Ishikawa (cell line): ENCODE data around the gene RAP1GAP.

Experiments
- CEBPB ChIP-seq: IDR thresholded peaks from 2 replicates; pipeline ENCODE4 v1.6.1; 2012
- CREB1 ChIP-seq: IDR thresholded peaks from 2 replicates; pipeline ENCODE4 v1.6.1; 2012; ENCODE audit warnings: low read depth
- EGR1 ChIP-seq: IDR thresholded peaks from 2 replicates; pipeline ENCODE4 v1.6.1; 2012
- EP300 ChIP-seq: IDR thresholded peaks from 2 replicates; pipeline ENCODE4 v1.6.1; 2012; ENCODE audit warnings: borderline replicate concordance
- FOXM1 ChIP-seq: IDR thresholded peaks from 2 replicates; pipeline ENCODE4 v1.6.1; 2012; ENCODE audit warnings: low read depth, borderline replicate concordance
- NFIC ChIP-seq: IDR thresholded peaks from 2 replicates; pipeline ENCODE4 v1.6.1; 2012
- TAF1 ChIP-seq: IDR thresholded peaks from 2 replicates; pipeline ENCODE4 v1.6.1; 2012; ENCODE audit warnings: low read depth, mild to moderate bottlenecking
- TCF12 ChIP-seq: IDR thresholded peaks from 2 replicates; pipeline ENCODE4 v1.6.1; 2012; ENCODE audit warnings: low read depth
- TEAD4 ChIP-seq: IDR thresholded peaks from 2 replicates; pipeline ENCODE4 v1.6.1; 2012
- YY1 ChIP-seq: IDR thresholded peaks from 2 replicates; pipeline ENCODE4 v1.6.1; 2012; ENCODE audit warnings: low read depth
- ZBTB7A ChIP-seq: IDR thresholded peaks from 2 replicates; pipeline ENCODE4 v1.6.1; 2012; ENCODE audit warnings: low read depth
- TF ChIP-seq, protein P1 (sequence below): IDR thresholded peaks from 2 replicates; pipeline ENCODE4 v1.6.1; 2012
- TF ChIP-seq, protein P2 (sequence below): IDR thresholded peaks from 2 replicates; pipeline ENCODE4 v1.6.1; 2012
- TF ChIP-seq, protein P3 (sequence below): IDR thresholded peaks from 2 replicates; pipeline ENCODE4 v1.6.1; 2012; ENCODE audit warnings: low read depth, mild to moderate bottlenecking

RAP1GAP gene

DNA sequence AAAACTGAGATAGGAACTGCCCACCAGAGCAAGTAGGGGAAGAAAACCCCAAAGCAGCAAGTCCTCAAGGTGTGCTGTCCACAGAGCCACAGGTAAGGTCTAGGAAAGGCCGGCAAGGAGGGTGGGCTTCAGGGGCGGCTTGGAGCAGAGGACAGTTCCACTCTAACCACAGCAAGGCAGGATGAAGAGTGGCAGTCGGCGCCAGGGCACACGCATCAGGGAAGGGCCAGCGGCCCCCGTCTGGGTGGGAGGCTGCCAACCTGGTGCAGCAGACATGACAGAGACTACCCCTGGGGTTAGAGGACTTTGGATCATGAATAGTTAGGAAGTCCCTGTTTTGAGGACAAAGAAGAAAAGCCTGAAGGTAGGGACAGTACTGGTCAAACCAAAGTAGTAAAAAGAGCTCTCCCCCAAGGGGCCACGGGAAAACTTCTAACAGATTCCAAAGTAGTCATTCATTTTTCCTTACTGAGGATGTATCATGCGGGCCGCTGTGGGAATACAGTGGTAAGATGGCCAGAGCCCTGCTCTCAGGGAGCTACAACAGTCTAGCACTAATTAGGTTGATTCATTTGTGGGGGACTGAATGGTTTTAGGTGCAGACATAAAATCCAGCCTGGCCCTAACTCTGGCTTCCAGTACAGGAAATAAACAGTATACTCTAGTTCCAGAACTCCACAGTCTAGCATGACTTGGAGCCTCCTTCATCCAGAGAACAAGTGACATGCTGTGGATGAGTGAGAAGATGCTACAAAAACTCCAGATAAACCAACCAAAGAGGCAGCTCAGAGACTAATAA, 3.5 kb upstream of the RAP1GAP start:
- TF ChIP-seq TCF12 (no peak), FOXM1 (no peak), TEAD4 (no peak), CREB1 (no peak), TAF1 (no peak)
- TF ChIP-seq, protein P1, sequence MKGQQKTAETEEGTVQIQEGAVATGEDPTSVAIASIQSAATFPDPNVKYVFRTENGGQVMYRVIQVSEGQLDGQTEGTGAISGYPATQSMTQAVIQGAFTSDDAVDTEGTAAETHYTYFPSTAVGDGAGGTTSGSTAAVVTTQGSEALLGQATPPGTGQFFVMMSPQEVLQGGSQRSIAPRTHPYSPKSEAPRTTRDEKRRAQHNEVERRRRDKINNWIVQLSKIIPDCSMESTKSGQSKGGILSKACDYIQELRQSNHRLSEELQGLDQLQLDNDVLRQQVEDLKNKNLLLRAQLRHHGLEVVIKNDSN = no peak

DNA sequence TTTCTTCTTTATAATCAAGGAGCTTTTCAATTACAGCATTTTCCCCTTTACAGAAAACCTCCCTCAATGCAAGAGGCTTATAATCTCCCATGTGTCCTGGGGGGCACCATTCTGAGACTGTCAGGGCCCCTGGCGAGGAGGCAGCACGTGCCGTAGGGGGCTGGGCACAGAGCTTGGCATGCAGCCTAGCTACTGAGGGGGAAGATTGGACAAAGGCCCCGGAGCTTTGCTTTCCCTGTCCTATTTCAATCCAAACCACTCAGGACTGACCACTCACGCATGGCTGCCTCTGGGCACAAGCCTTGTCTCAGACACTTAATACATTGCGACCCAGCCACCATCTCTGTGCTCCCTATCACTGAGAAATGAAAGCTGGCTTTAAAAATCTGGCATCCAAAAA, 2.8 kb upstream of the RAP1GAP start:
- TF ChIP-seq, protein P1 = 0 out of 2 replicates have a peak, but pooled peaks have one; percentile 43
- TF ChIP-seq CEBPB (no peak), CREB1 (no peak), NFIC (peak; percentile 74)
- TF ChIP-seq, protein P2, sequence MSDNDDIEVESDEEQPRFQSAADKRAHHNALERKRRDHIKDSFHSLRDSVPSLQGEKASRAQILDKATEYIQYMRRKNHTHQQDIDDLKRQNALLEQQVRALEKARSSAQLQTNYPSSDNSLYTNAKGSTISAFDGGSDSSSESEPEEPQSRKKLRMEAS = peak; percentile 69
- TF ChIP-seq, protein P3, sequence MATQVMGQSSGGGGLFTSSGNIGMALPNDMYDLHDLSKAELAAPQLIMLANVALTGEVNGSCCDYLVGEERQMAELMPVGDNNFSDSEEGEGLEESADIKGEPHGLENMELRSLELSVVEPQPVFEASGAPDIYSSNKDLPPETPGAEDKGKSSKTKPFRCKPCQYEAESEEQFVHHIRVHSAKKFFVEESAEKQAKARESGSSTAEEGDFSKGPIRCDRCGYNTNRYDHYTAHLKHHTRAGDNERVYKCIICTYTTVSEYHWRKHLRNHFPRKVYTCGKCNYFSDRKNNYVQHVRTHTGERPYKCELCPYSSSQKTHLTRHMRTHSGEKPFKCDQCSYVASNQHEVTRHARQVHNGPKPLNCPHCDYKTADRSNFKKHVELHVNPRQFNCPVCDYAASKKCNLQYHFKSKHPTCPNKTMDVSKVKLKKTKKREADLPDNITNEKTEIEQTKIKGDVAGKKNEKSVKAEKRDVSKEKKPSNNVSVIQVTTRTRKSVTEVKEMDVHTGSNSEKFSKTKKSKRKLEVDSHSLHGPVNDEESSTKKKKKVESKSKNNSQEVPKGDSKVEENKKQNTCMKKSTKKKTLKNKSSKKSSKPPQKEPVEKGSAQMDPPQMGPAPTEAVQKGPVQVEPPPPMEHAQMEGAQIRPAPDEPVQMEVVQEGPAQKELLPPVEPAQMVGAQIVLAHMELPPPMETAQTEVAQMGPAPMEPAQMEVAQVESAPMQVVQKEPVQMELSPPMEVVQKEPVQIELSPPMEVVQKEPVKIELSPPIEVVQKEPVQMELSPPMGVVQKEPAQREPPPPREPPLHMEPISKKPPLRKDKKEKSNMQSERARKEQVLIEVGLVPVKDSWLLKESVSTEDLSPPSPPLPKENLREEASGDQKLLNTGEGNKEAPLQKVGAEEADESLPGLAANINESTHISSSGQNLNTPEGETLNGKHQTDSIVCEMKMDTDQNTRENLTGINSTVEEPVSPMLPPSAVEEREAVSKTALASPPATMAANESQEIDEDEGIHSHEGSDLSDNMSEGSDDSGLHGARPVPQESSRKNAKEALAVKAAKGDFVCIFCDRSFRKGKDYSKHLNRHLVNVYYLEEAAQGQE = no peak

DNA sequence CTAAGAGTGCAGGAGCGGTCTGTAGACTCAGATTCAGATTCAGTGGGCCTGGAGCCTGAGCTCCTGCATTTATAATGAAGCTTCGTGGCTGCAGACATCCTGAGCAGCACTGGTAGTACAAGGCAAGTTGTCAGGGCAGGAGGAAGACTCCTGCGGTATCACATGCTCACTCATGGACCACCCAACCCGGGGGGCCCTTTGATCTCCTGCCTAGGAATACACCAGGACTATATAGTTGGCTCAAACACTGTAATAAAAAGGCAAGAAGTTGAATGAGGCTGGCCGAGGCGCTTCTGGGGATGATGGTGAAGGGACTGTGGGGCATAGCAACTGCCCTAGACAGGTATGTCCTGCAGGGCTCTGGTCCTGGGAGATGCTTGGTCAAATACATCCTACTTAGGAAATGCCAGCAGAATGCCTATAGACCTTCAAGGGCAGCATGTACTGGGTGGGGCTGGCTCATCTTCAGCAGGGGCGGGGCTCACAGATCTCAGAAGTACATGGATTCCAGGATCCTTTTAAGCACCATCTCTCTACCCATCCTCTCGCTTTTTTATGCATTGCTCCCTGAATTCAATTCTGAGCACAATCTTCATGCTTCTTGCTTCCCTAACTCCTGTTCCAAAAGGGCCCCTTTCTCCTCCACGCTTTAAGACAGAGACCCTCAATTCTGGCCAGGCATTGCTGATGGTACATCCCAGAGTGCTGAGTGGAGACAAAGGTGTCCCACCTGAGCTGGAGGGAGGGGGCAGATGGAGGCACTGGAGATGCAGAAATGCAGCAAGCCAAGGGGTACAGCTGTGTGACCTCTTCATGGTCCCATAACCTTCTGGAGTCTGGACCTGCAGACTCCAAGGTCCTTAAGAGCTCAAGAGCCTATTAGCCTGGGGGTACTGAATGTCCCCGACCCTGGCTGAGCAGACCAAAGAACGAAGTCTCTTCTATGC, 2.1 kb upstream of the RAP1GAP start:
- TF ChIP-seq, protein P2 = no peak
- no peak for TF ChIP-seq EP300
- TF ChIP-seq CEBPB = no peak
- TF ChIP-seq, protein P1 = no peak
- TF ChIP-seq ZBTB7A = no peak
- TF ChIP-seq EGR1 = no peak
- TF ChIP-seq TCF12 = no peak
- TF ChIP-seq, protein P3 = no peak
- no peak for TF ChIP-seq TAF1

DNA sequence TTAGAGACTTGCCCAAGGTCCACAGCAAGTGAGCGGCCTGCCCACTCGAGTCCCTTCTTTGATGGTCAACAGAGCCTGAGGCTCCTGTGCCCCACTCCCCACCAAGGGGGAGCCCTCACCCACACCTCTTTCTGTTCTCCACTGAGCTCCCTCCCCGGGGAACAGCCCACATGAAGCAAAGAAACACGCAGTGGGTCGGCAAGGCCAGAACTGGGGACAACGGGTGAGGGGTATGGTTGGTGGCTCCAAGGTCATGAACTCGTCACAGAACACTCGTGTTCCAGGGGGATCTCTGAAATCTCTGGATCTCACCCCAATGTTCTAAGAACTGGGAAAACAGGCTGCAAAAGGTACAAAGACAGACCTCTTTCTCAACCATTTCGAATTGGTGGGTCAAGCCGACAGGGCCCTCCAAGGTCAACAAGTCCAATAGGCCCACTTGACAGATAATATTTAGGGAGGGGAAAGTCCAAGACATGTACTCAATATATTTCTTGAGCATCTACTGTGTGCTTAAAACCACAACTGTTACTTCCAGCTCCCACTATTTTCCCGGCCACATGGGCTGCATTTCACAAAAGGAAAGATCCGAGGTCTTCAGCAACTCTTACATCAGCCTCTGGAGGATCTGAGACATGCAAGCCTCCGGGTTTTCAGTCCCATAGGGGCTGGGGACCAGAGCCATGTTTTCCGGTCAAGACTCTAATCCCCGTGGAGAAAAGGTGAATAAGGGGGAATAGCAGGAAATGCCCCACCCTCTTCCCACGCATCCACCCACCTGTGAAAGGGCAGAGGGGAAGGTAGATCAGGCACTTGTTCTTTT, 1.1 kb upstream of the RAP1GAP start:
- TF ChIP-seq FOXM1 (no peak), EP300 (no peak), CREB1 (no peak), EGR1 (no peak), TCF12 (no peak), TEAD4 (no peak), YY1 (no peak), TAF1 (no peak), CEBPB (no peak)
- TF ChIP-seq, protein P2 = no peak
- TF ChIP-seq, protein P3 = no peak
- TF ChIP-seq, protein P1 = no peak
